Measurements from ENCODE around the gene TFF3.

DNA sequence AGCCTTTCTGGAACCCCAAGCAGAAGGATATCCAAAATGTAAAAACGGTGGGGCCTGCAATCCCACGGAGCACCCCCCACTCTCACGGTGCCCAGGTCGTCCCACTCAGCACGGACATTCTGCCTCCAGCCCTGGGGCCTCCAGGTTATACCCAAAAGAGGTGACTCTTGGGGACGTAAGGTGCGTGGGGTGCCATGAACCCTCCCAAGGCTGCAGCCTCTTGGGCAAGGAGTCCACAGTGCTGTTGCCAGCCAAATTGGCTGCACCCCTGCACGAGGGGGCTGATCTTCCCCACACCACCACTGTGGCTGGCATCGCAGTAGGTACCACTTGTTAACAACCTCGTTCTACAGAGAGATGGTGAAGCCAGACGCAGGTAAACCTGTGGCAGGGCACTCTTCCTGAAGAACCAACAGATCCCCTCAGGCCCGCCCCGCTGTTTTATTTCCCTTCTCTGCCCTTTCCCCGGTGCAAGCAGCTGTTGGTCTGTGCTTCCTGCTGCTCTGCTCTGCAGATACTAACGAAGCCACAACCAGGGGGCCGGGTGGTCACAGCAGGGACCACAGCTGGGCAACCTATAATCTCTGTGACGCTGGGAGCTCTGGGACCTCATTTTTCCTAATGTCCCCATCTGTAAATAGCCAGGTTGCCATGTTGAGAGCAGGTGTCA is 8.7 kb downstream of the TFF3 start:
- TF ChIP-seq CTCF (IDR thresholded peaks at IDR 0.05; ENCODE audit: low read depth, low read length) (no peak), POLR2A (IDR thresholded peaks at IDR 0.05; ENCODE audit: extremely low read depth, insufficient read length) (no peak), MYC (IDR thresholded peaks at IDR 0.05; ENCODE audit: low read depth, low read length) (no peak)
- TF ChIP-seq, protein P1, sequence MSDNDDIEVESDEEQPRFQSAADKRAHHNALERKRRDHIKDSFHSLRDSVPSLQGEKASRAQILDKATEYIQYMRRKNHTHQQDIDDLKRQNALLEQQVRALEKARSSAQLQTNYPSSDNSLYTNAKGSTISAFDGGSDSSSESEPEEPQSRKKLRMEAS (IDR thresholded peaks at IDR 0.05; ENCODE audit: low read depth, low read length), result no peak
